Cardiac muscle cell (in vitro differentiated cells and primary cell): Measurements from ENCODE around the gene C7orf33. TPM values are rescaled to one million over a fixed set of nuclear protein-coding genes. Genes with fewer than 3 reads are reported as not detected.

Source experiments
- DNase-seq, 2 donors: peaks; one replicate each; pipeline versions ENCODE4 v3.0.0 to v3.0.0-alpha.2; 2010 to 2017; ENCODE audit warnings: low read depth in 1 of 2, low spot score in 1 of 2
- H3K27ac ChIP-seq: fragments of 200-600 bp; sonication (generic); 2 replicates; pipeline ENCODE4 v1.5.1; 2016
- H3K27me3 ChIP-seq: fragments of 200-600 bp; sonication (generic); 2 replicates; pipeline ENCODE4 v1.6.0; 2016; ENCODE audit warnings: control low read depth
- H3K36me3 ChIP-seq: fragments of 200-600 bp; sonication (generic); 2 replicates; pipeline ENCODE4 v1.5.1; 2016; ENCODE audit warnings: control low read depth
- H3K4me1 ChIP-seq: fragments of 200-600 bp; sonication (generic); 2 replicates; pipeline ENCODE4 v1.8.1; 2017; ENCODE audit warnings: low read depth, mild to moderate bottlenecking, mixed run types
- H3K4me3 ChIP-seq: fragments of 200-600 bp; sonication (generic); 2 replicates; pipeline ENCODE4 v1.5.1; 2016; ENCODE audit warnings: mild to moderate bottlenecking
- H3K9me3 ChIP-seq: fragments of 200-600 bp; sonication (generic); 2 replicates; pipeline ENCODE4 v1.5.1; 2017; ENCODE audit warnings: low read depth, mild to moderate bottlenecking, control low read depth
- CTCF ChIP-seq: IDR thresholded peaks from 2 replicates; pipeline ENCODE4 v1.5.1; 2012; ENCODE audit warnings: low read depth, mild to moderate bottlenecking, low read length
- polyA plus RNA-seq: library from polyadenylated mRNA; unstranded; fragments of >200 nt; fragmentation: Nextera tagmentation; extraction: Ambion mirVana; gene quantifications from 2 replicates; pipeline ENCODE4 v1.2.1, GENCODE V29; 2016
- total RNA-seq: library from RNA; depleted of rRNA; stranded (reverse); fragments of >200 nt; gene quantifications from 2 replicates; pipeline ENCODE4 v1.2.3, GENCODE V29; 2016

Gene C7orf33
- total and polyA plus RNA-seq, 2 experiments from 2014 or later: not detected

- Histone ChIP-seq H3K27ac (no peak overlapping the region), H3K9me3 (no peaks in the 10 kb centered on the region), H3K4me3 (no peak overlapping the region), H3K27me3 (no peaks in the 10 kb centered on the region), H3K36me3 (no peaks in the 10 kb centered on the region), H3K4me1 (no peaks in the 10 kb centered on the region)
- TF ChIP-seq CTCF: no peak
- DNase-seq: no peak
These were observed 8.9 kb upstream of the C7orf33 start for GRCh38 chr7:148581624-148582023.

GRCh38 chr7:148584154-148584827 lies 6.3 kb upstream of the C7orf33 start:
- no peaks in the 10 kb centered on the region for H3K27me3 ChIP-seq
- no peak overlapping the region for H3K27ac ChIP-seq
- no peaks in the 10 kb centered on the region for H3K36me3 ChIP-seq
- no peak overlapping the region for H3K4me3 ChIP-seq
- DNase-seq: no peak
- H3K9me3 ChIP-seq: no peaks in the 10 kb centered on the region
- no peak for TF ChIP-seq CTCF
- H3K4me1 ChIP-seq: no peaks in the 10 kb centered on the region

- Histone ChIP-seq H3K9me3 (no peaks in the 10 kb centered on the region), H3K4me3 (no peak overlapping the region), H3K4me1 (no peaks in the 10 kb centered on the region), H3K27ac (no peak overlapping the region), H3K36me3 (no peaks in the 10 kb centered on the region), H3K27me3 (no peaks in the 10 kb centered on the region)
- no peak for DNase-seq
- TF ChIP-seq CTCF: no peak
These were observed 5.2 kb upstream of the C7orf33 start for GRCh38 chr7:148585399-148585798.

GRCh38 chr7:148587076-148587475 lies 3.5 kb upstream of the C7orf33 start:
- H3K4me3 ChIP-seq: no peak overlapping the region
- no peaks in the 10 kb centered on the region for H3K4me1 ChIP-seq
- no peak for DNase-seq
- no peak overlapping the region for H3K27ac ChIP-seq
- no peaks in the 10 kb centered on the region for H3K9me3 ChIP-seq
- TF ChIP-seq CTCF: no peak
- no peaks in the 10 kb centered on the region for H3K27me3 ChIP-seq
- no peaks in the 10 kb centered on the region for H3K36me3 ChIP-seq

GRCh38 chr7:148588168-148588567 lies 2.4 kb upstream of the C7orf33 start:
- no peak overlapping the region for H3K27ac ChIP-seq
- no peaks in the 10 kb centered on the region for H3K27me3 ChIP-seq
- no peak for TF ChIP-seq CTCF

More at GRCh38 chr7:148588168-148588567, 2.4 kb upstream of the C7orf33 start:
- H3K4me3 ChIP-seq: no peak overlapping the region
- H3K9me3 ChIP-seq: no peaks in the 10 kb centered on the region
- no peaks in the 10 kb centered on the region for H3K36me3 ChIP-seq
- DNase-seq: no peak
- H3K4me1 ChIP-seq: no peaks in the 10 kb centered on the region
